Epidermal melanocyte (primary cell): Measurements from ENCODE around the gene CYP11A1.
"Not testable (repeated sequence)": the region's sequence is repeated elsewhere in the genome, so short reads cannot be mapped to it uniquely, and the experiment has no call there.

Experiments used
- DNase-seq: peaks from one replicate; pipeline ENCODE4 v3.0.0; 2011; ENCODE audit warnings: low spot score; ENCODE audit not compliant: insufficient read length

The CYP11A1 gene

DNA sequence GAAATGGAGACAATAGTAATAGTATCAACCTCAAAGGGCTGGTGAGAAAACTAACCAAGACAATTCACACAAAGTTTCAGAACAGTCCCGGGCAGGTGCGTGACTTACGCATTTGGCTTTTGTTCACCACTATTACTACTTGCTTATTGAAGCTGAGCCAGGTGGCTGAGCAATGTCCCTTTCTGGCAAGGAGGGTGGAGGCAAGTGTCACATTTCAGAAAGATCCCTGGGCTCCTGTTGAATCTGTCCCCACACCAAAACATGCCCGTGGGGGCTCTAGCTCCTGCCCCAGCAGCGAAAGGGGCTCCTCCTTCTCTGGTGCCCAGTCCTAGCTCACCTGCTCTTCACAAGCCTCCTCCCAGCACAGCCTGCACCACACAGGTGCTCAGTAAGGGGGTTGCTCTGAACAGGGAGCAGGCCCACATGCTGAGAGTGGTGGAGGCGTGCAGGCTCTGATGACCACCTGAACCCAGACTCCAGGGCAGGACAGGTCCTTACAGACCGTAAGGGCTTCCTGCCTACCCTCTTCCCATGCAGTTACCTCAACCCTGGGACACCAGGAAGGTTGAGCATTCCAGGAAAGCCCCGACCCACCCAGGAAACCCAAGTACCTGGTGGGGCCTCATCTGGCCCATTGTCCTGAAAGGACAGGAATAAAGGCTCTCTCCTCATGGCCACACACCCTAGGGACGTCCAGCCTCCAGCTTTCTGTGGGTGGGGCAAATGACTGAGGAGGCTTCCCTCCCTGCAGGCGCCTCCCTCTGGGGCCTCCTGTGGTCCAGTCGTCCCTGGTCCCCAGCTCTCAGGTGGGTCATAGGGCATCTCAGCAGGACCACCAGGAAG is 33.7 kb upstream of the CYP11A1 start:
- no peak for DNase-seq

DNA sequence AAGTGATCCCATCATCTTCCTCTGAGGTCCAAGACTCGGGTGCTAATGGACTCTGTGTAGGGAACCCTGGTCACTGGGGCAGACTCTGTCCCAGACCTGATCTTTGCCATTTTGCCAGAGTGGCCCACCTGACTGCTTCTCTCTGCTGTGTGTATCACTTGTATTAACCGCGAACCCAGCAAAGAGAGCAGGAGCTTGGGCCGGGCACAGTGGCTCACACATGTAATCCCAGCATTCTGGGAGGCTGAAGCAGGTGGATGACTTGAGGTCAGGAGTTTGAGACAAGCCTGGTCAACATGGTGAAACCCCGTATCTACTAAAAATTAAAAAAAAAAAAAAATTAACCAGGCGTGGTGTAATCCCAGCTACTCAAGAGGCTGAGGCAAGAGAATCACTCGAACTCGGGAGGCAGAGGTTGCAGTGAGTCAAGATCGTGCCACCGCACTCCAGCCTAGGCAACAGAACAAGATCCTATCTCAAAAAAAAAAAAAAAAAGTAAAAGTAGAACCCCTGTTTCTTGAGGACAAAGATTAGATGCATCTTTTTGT is 32.9 kb upstream of the CYP11A1 start:
- no peak for DNase-seq

DNA sequence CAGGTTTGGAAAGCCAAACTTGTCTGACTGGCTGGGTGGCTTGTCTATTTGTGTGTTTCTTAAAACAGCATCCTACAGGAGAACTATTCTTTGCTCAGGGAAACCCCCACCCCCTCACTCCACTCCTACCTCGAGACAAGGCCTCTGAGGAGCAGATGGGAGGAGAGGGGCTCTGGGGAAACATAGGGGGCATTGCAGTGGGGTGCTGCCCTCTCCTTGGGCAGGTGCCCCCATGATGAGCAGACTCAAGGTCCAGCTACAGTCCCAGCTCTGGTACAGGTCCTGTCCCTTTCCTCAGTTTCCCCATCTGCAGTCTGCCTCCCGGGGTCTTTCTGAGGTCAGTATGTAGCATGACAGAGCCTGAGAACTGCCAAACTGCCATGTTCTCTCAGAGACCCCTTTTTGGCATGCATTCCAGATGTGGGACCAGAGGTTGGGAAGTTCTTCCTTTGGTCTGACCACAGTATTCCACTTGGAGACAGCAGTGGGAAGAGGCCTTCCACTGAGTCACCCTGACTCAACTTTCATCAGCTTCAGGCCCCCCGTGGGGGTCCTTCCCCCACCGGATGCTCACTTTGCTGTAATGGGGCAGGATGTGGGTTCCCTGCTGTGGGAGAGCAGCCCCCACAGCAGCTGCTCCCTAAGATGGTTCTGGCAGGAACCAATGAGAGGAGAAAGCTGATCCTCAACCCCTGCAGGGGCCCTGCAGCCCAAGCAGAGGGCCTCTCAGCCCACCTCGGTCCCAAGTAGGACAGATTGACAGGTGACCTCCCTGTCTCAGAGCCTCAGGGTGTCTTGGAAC is 32.3 kb upstream of the CYP11A1 start:
- no peak for DNase-seq

DNA sequence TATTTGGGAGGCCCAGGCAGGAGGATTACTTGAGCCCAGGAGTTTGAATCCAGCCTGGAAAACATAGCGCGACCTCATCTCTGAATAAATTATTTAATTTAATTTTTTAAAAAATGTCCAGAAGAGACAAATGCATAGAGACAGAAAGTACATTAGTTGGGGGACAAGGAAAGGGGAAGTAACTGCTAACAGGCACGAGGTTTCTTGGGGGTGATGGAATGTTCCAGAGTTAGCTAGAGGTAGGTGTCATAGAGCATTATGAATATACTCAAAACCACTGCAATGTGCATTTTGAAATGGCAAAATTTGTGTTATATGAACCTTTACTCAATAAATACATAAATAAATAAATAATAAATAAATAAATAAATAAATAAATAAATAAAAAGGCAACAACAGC is 31.7 kb upstream of the CYP11A1 start:
- DNase-seq: no peak

DNA sequence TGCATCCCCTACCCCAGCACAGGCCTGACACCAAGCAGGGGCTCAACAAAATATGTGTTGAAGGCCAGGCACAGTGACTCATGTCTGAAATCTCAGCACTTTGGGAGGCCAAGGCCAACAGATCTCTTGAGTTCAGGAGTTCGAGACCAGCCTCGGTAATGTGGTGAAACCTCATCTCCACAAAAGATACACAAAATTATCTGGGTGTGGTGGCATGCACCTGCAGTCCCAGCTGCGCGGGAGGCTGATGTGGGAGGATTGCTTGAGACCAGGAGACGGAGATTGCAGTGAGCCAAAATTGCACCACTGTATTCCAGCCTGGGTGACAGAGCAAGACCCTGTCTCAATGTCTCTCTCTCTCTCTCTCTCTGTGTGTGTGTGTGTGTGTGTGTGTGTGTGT is 30.7 kb upstream of the CYP11A1 start:
- no peak for DNase-seq

DNA sequence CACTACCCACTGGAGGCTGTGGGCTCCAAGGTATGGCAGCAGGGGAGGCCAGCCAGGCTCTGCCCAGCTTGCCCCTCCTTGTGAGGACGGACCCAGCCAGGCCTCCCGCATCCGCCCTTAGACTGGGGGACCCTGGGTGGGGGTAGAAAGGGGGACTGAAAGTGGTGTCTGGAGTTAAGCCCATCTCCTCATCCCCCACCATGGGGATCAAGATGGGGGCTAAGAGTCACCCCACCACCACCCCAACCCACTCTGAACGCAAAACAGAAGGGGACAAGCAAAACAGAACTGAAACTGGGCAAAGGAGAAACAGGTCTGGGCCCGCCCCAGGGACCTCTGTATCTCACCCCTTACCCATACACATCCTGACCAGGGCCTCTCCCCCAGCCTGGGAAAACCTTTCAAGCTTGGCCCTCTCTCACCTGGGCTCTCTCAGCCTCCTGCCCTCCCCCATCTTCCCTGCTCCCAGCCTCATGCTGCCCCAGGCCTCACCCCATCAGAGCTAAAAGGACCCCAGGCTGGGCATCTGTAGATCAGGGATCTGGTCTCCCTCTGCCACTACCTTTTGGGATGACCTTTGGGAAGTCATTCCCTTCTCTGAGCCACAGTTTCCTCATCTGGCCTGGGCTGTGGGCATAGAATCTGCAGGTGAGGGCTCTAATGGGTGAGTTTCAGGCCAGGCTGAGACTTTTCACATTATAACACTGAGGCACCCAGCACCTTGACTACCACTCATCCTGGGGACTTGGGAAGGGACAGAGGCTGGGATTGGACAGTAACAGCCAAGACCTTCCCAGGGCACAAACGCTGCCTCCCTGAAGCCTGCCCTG is 30.0 kb upstream of the CYP11A1 start:
- DNase-seq: no peak

GRCh38 chr15:74396445-74397238 is 29.2 kb upstream of the CYP11A1 start:
- DNase-seq: no peak

DNA sequence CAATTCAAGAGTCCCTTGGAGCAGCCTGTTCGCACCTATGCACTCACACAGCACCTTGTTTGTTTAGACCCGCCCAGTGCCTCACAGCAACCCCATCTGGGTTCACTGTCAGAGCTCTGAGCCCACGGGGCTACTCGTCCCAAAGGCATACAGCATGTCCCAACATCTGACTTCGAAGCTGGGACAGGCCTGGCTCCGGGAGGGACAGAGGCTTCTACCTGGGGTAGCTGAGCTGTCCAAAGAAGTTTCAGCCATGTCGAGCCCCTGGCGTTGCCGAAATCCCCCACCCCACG is 28.6 kb upstream of the CYP11A1 start:
- DNase-seq: no peak

GRCh38 chr15:74395319-74396145 is 28.1 kb upstream of the CYP11A1 start:
- no peak for DNase-seq

GRCh38 chr15:74394090-74394846 is 26.8 kb upstream of the CYP11A1 start:
- DNase-seq: no peak

- no peak for DNase-seq
Measured at GRCh38 chr15:74393423-74393822, 26.0 kb upstream of the CYP11A1 start.

DNA sequence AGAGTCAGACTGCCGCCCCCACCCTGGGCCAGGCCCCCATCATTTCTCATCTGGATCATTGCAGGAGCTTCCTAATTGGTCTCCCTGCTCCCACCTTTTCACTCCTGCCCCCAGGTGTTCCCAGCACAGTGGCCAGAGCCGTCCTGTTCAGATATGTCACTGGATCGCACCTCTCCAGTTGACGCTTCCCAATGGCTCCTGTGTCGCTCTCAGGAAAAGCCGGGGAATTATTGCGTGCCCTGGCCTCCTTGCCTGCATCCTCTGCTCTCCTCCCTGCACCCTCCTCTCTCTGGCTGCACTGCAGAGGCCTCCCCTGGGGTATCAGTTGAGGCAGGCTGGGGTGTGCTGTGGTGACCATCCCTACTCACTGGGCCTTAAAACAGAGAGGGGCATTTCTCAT is 25.5 kb upstream of the CYP11A1 start:
- no peak for DNase-seq

DNA sequence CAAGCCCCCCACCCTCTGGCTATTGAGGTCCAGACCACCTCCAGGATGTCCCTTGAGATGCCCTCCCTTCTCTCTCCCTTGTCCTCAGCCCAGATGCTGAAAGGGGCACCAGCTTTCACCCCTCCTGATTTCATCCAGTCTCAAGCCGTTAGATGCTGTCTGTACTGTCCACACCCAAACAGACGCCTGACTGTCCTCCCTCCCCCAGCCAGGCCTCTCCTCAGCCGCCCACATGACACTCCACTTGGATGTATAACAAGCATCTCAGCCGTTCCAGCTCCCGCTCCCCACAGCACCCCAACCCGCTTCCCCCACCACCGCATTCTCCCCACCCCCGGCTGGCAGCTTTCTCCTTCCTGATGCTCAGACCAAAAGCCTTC is 25.0 kb upstream of the CYP11A1 start:
- DNase-seq: no peak

DNA sequence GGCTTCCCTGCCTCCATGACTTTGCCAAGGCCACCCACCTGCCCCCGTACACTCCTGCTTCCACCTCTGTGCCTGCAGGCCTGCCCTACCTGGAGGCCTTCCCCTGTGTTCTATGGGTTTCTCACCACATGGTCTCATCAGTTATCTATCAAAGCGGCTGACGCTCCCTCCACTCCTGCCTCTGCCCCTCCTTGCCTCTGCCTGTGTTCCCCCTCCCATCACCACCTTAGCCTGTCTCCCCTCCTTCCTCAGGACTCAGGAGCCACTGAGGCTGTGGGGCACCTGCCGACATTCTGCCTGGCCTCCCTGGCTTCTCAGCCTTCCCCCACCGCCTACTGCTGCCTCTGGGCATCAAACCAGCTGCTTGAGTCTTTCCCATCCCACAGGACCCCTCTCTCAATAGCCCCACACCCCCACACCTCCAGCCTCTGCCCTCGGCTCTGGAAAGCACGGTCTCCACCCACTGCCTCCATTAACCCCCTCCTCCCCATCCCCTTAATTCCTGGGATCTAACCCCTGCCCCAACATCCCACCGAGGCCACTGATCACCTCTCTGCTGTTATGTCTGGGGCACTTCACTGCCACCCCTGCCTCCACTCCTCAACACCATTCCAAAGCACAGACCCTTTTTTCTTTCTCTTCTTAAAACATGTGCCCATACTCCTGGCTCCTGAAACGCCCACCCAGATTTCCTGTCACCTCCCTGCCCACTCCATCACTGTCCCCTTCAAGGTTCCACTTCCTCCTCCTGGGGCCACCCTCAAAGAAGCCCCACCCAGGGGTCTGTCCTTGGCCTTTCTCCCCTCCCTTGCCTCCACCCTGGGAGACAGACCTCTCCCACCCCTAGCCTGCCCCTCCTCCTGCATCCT is 24.4 kb upstream of the CYP11A1 start:
- no peak for DNase-seq

GRCh38 chr15:74390647-74391288 is 23.3 kb upstream of the CYP11A1 start:
- DNase-seq: no peak

DNA sequence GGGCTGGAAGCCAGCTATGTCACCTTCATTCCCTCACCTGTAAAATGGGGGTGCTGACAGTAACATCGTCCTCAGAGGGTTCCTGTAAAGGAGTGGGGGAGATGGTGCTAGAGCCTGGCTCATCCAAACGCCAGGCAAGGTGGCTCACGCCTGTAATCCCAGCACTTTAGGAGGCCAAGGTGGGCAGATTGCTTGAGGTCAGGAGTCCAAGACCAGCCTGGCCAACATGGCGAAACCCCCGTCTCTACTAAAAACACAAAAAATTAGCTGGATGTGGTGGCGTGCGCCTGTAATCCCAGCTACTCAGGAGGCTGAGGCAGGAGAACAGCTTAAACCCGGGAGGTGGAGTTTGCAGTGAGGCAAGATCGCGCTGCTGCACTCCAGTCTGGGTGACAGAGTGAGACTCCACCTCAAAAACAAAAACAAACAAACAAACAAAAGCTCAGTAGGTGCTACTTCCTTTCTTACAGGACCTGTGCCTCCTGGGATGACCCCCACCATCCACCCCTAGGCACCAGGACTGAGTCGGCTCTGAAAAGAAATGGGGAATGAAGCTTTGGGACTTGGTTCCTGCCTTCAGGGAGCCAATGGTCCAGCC is 22.7 kb upstream of the CYP11A1 start:
- DNase-seq: not testable (repeated sequence)

DNA sequence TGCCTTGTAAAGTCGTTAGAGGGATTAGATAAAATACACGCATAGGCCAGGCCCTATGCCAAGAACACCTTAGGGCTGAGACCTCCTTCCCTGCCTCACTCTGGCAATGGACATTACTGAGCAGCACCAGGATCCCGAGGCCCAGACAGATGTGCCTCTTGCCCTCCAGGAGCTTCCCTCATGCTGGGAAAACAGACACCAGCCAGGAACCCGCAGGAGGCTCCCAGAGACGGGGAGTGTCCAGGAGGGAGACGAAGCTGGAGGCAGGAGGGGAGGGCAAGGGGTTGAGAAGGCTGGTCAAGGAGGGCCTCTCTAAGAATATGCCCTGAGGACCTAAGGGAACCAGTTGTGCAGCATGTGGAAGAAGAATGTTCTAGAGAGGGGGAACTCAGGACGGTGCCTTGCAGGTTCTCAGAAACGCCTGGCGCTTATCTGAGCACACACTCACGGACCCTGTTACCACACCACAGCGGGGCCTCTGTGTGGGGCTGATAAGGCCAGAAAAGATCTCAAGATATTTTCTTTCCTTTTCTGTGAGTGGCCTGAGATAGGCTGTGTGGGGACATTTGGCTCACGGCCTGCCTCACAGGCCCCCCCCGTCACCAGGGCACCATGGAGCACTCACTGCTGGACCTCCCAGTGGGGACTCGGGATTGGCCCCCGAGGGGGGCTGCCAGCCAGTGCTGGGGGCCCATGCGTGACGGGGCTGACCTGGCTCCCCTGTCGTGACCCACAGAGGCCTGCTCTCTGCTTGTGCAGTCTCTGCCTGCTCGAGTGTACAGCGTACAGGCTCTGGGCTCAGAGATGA is 22.0 kb upstream of the CYP11A1 start:
- no peak for DNase-seq
